Activated B cell treated with CpG ODN at 0.5 μM for 24 hours (primary cell): ENCODE data around the gene SGTB. TPM values are rescaled to one million over a fixed set of nuclear protein-coding genes. Genes with fewer than 3 reads are reported as not detected.

Experiments
- ATAC-seq: fragments of 200-7000 bp; cut with Tn5 transposase; one replicate; pipeline ENCODE4 v1.10.0; 2021; ENCODE audit warnings: low read depth, mild to moderate bottlenecking, moderate library complexity
- CTCF ChIA-PET: fragments of 350-600 bp; sonication (Branson Sonifier 250); formaldehyde crosslinking; loops from one replicate; lab custom pipeline; 2021; ENCODE audit warnings: antibody characterized with exemption; lab: Charles Lee
- POLR2A ChIA-PET: fragments of 350-600 bp; sonication (Branson Sonifier 250); formaldehyde crosslinking; loops from one replicate; lab custom pipeline; 2021; ENCODE audit warnings: antibody characterized with exemption; lab: Charles Lee
- DNase-seq: peaks from one replicate; pipeline ENCODE4 v3.0.0; 2022
- H3K27ac Mint-ChIP-seq: one replicate; pipeline ENCODE4 v1.8.0; 2020; ENCODE audit warnings: mixed read lengths
- H3K27me3 Mint-ChIP-seq: one replicate; pipeline ENCODE4 v1.8.0; 2021; ENCODE audit warnings: mixed read lengths
- H3K36me3 Mint-ChIP-seq: one replicate; pipeline ENCODE4 v1.8.0; 2021; ENCODE audit warnings: low read depth, mixed read lengths
- H3K4me1 Mint-ChIP-seq: one replicate; pipeline ENCODE4 v1.8.0; 2021; ENCODE audit warnings: mixed read lengths
- H3K4me3 Mint-ChIP-seq: one replicate; pipeline ENCODE4 v1.8.0; 2020; ENCODE audit warnings: mild to moderate bottlenecking, mixed read lengths
- H3K9me3 Mint-ChIP-seq: one replicate; pipeline ENCODE4 v1.8.0; 2020; ENCODE audit warnings: mixed read lengths
- intact Hi-C: fragments of 100-400 bp; cut with micrococcal nuclease; formaldehyde crosslinking; loops from one replicate; pipeline ENCODE4 v1.15.1; 2024
- total RNA-seq: library from RNA; stranded (reverse); gene quantifications from 2 replicates; pipeline ENCODE4 v1.2.3, GENCODE V29; 2022
- TF ChIP-seq, protein P1 (sequence below): fragments of 200-600 bp; IDR thresholded peaks from one replicate; pipeline ENCODE4 v1.8.0; 2022; ENCODE audit warnings: antibody characterized with exemption, mild to moderate bottlenecking

SGTB gene
- total RNA-seq, 1 donor from 2014 or later = 9.5 TPM

DNA sequence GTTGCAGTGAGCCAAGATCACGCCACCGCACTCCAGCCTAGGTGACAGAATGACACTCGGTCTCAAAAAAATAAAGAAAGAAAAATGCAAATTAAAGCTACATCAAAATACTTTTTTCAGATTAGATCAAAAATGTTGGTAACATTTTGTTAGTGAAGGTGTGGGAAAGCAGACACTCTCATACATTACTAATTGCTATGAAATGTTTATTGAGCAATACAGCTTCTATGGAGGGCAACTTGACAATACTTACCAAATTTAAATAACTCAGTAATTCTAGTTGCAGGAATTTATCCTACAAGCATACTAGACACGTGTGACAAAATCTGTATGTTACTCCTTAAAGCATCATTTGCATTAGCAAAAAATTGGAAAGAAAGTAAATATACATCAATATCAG is 101.9 kb downstream of the SGTB start:
- no peaks in the 10 kb centered on the region for H3K27me3 Mint-ChIP-seq
- no peak for ATAC-seq
- H3K36me3 Mint-ChIP-seq = peaks cover 38% of the 10 kb centered on the region
- H3K9me3 Mint-ChIP-seq = no peaks in the 10 kb centered on the region
- ChIA-PET POLR2A (interaction anchor here (0.7 kb wide), 1 partner anchor 57 kb away, joined by 3 read pairs; the partner anchor contains the start of genes CENPK and PPWD1), CTCF (no interaction called here)
- intact Hi-C loops = loop anchor here (10.0 kb wide), 3 partner anchors 385 to 585 kb away; no protein-coding TSS in a partner anchor
- H3K4me3 Mint-ChIP-seq = no peak overlapping the region
- TF ChIP-seq, protein P1, sequence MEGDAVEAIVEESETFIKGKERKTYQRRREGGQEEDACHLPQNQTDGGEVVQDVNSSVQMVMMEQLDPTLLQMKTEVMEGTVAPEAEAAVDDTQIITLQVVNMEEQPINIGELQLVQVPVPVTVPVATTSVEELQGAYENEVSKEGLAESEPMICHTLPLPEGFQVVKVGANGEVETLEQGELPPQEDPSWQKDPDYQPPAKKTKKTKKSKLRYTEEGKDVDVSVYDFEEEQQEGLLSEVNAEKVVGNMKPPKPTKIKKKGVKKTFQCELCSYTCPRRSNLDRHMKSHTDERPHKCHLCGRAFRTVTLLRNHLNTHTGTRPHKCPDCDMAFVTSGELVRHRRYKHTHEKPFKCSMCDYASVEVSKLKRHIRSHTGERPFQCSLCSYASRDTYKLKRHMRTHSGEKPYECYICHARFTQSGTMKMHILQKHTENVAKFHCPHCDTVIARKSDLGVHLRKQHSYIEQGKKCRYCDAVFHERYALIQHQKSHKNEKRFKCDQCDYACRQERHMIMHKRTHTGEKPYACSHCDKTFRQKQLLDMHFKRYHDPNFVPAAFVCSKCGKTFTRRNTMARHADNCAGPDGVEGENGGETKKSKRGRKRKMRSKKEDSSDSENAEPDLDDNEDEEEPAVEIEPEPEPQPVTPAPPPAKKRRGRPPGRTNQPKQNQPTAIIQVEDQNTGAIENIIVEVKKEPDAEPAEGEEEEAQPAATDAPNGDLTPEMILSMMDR = no peak
- H3K4me1 Mint-ChIP-seq = peaks cover 35% of the 10 kb centered on the region
- H3K27ac Mint-ChIP-seq = no peak overlapping the region
- no peak for DNase-seq

Other genes starting within 250 kb of the SGTB start
- 3.2 and 4.1 TPM in 2 replicates for gene ADAMTS6, start 240.2 kb downstream of the SGTB start, total RNA-seq
- 10.7 and 15.1 TPM in 2 replicates for gene CENPK, start 158.9 kb downstream of the SGTB start, total RNA-seq
- gene PPWD1, start 158.8 kb downstream of the SGTB start, total RNA-seq = 57.8 and 69.7 TPM in 2 replicates
- 11.7 and 13.0 TPM in 2 replicates for gene TRIM23, start 97.8 kb downstream of the SGTB start, total RNA-seq
- 5.7 and 6.2 TPM in 2 replicates for gene SHLD3, start 97.1 kb downstream of the SGTB start, total RNA-seq
- gene TRAPPC13, start 97.1 kb downstream of the SGTB start, total RNA-seq = 19.3 and 29.0 TPM in 2 replicates
- gene NLN, start 96 bp upstream of the SGTB start, total RNA-seq = 14.2 and 16.5 TPM in 2 replicates
- gene ERBIN, start 204.5 kb upstream of the SGTB start, total RNA-seq = 77.9 and 88.5 TPM in 2 replicates